Measurements from ENCODE around the gene MTMR2. TPM values are rescaled to one million over a fixed set of nuclear protein-coding genes. Genes with fewer than 3 reads are reported as not detected.

MTMR2 gene
- total RNA-seq, 1 experiment from 2014 or later, result 59.0 TPM

GRCh38 chr11:95922099-95922498, 1.8 kb downstream of the MTMR2 start:
- no peak overlapping the region for H2AK5ac ChIP-seq (ENCODE audit: insufficient read length, low read length)
- Mint-ChIP-seq H3K4me3 (peak overlapping the region; percentile 93 to 95), H3K9me3 (no peaks in the 10 kb centered on the region; a peak in 1 of 5 replicates), H3K27ac (no peak overlapping the region), H3K27me3 (ENCODE audit: low read depth) (no peaks in the 10 kb centered on the region), H3K36me3 (ENCODE audit: insufficient read depth in 1 of 3, low read depth in 3 of 3) (no peaks in the 10 kb centered on the region), H3K4me1 (peaks cover 27 to 30% of the 10 kb centered on the region in 2 experiments)
- WGBS (ENCODE audit: extremely low coverage, insufficient read length, low lambda C conversion rate), result no CpG with 5 or more reads among the region's 2 CpGs
- H3K18ac ChIP-seq (ENCODE audit: insufficient read length, low read depth, low read length), result no peak overlapping the region
- H3K27ac ChIP-seq (ENCODE audit: insufficient read length, low read depth, low read length), result no peak overlapping the region
- no peaks in the 10 kb centered on the region for H3K27me3 ChIP-seq (ENCODE audit: insufficient read depth, low read length)
- H4K5ac ChIP-seq (ENCODE audit: insufficient read length, low read depth, low read length), result no peak overlapping the region
- peaks cover 3% of the 10 kb centered on the region; the same call in 1 of the 2 replicates for H3K4me1 ChIP-seq (ENCODE audit: insufficient read depth, low read length)
- TF ChIP-seq, protein P1, sequence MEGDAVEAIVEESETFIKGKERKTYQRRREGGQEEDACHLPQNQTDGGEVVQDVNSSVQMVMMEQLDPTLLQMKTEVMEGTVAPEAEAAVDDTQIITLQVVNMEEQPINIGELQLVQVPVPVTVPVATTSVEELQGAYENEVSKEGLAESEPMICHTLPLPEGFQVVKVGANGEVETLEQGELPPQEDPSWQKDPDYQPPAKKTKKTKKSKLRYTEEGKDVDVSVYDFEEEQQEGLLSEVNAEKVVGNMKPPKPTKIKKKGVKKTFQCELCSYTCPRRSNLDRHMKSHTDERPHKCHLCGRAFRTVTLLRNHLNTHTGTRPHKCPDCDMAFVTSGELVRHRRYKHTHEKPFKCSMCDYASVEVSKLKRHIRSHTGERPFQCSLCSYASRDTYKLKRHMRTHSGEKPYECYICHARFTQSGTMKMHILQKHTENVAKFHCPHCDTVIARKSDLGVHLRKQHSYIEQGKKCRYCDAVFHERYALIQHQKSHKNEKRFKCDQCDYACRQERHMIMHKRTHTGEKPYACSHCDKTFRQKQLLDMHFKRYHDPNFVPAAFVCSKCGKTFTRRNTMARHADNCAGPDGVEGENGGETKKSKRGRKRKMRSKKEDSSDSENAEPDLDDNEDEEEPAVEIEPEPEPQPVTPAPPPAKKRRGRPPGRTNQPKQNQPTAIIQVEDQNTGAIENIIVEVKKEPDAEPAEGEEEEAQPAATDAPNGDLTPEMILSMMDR (conservative IDR thresholded peaks at IDR 0.05), result no peak
- H2BK15ac ChIP-seq (ENCODE audit: low read depth, low read length), result no peak overlapping the region
- no peak overlapping the region for H3K14ac ChIP-seq (ENCODE audit: insufficient read depth, low read length)
- no peak overlapping the region for H3K56ac ChIP-seq (ENCODE audit: insufficient read length, low read depth, low read length)
- peak overlapping the region; percentile 63 for H3K4me2 ChIP-seq (ENCODE audit: insufficient read depth, insufficient read length, low read length)
- no peak overlapping the region for H2BK120ac ChIP-seq (ENCODE audit: low read depth, low read length, poor library complexity, severe bottlenecking)
- DNase-seq, result no peak
- H3K23ac ChIP-seq (ENCODE audit: insufficient read length, low read depth, low read length), result no peak overlapping the region
- no peak overlapping the region for H3T11ph ChIP-seq (ENCODE audit: low read length)
- H4K91ac ChIP-seq (ENCODE audit: insufficient read length, low read depth, low read length), result no peak overlapping the region
- H2BK20ac ChIP-seq (ENCODE audit: low read depth, low read length, poor library complexity, severe bottlenecking), result no peak overlapping the region
- H4K20me1 ChIP-seq (ENCODE audit: control insufficient read depth, insufficient read depth, insufficient read length), result no peaks in the 10 kb centered on the region
- H3K9me3 ChIP-seq (ENCODE audit: control insufficient read depth, low read depth, low read length), result no peaks in the 10 kb centered on the region
- no peak overlapping the region for H2AFZ ChIP-seq (ENCODE audit: low read length)
- peaks cover 13% of the 10 kb centered on the region; the same call in 1 of the 2 replicates for H3K79me2 ChIP-seq (ENCODE audit: insufficient read depth, low read length)
- H2BK12ac ChIP-seq (ENCODE audit: insufficient read length, low read depth, low read length), result no peak overlapping the region
- H3K23me2 ChIP-seq (ENCODE audit: insufficient read length, low read depth, low read length, poor library complexity, severe bottlenecking), result peaks cover 4% of the 10 kb centered on the region
- H3K9ac ChIP-seq (ENCODE audit: extremely low read depth, insufficient read length, low read length), result no peak overlapping the region
- peaks cover 10% of the 10 kb centered on the region for H3K79me1 ChIP-seq (ENCODE audit: insufficient read depth, low read depth, low read length, poor library complexity, severe bottlenecking)
- H3K4ac ChIP-seq (ENCODE audit: low read depth, low read length), result no peak overlapping the region
- H4K8ac ChIP-seq (replicated peaks; ENCODE audit: insufficient read length, low read depth, low read length), result no peak overlapping the region
- H2BK5ac ChIP-seq (ENCODE audit: insufficient read length, low read length), result no peak overlapping the region

All from H9 (cell line).